PFSK-1 (cell line): ENCODE data around the gene TMEM143.
A peak's percentile ranks its signal among the peaks of the same experiment; 100 is the strongest.

Experiments used
- FOXP2 ChIP-seq: optimal IDR thresholded peaks from 2 replicates; pipeline ENCODE3; 2011; ENCODE audit warnings: borderline replicate concordance, control low read depth, inconsistent platforms; ENCODE audit not compliant: insufficient read depth; ENCODE audit errors: extremely low read length, extremely low read depth
- POLR2AphosphoS5 ChIP-seq: IDR thresholded peaks from 2 replicates; pipeline ENCODE4 v1.6.1; 2012; ENCODE audit warnings: low read depth, mild to moderate bottlenecking, control low read depth, low read length, moderate library complexity
- SIN3A ChIP-seq: IDR thresholded peaks from 2 replicates; pipeline ENCODE4 v1.6.1; 2012; ENCODE audit warnings: mild to moderate bottlenecking, low read length, moderate library complexity, borderline replicate concordance; ENCODE audit not compliant: insufficient read depth
- TAF1 ChIP-seq: IDR thresholded peaks from 2 replicates; pipeline ENCODE4 v1.6.1; 2012; ENCODE audit warnings: low read length, control low read depth, borderline replicate concordance; ENCODE audit not compliant: insufficient read depth
- TF ChIP-seq, protein P1 (sequence below), 2 experiments: IDR thresholded peaks; 2 replicates each; pipeline versions ENCODE4 v1.6.1 to v1.8.0; 2011 to 2012; ENCODE audit warnings: low read depth in 2 of 2, low read length in 2 of 2, control low read depth in 1 of 2, inconsistent platforms in 1 of 2, mild to moderate bottlenecking in 1 of 2, moderate library complexity in 1 of 2; ENCODE audit not compliant: insufficient read depth in 1 of 2

The TMEM143 gene

DNA sequence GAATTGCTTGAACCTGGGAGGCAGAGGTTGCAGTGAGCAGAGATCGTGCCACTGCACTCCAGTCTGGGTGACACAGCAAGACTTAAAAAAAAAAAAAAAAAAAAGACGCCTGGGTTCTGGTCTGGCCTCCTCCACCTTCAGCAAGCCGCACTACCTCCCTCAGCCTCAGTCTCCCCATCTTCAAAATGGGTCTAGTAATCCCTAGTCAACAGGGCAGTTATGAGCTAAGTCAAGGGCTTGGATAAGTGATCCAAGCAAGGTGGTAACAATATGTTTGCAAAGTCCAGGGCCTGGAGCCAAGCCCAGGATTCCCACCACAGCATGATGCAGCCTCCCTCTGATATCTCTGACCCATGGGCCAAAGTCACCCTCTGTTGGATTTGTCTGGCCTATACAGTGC, 23.2 kb upstream of the TMEM143 start:
- TF ChIP-seq POLR2AphosphoS5 = no peak
- no peak for TF ChIP-seq FOXP2
- TF ChIP-seq, protein P1, sequence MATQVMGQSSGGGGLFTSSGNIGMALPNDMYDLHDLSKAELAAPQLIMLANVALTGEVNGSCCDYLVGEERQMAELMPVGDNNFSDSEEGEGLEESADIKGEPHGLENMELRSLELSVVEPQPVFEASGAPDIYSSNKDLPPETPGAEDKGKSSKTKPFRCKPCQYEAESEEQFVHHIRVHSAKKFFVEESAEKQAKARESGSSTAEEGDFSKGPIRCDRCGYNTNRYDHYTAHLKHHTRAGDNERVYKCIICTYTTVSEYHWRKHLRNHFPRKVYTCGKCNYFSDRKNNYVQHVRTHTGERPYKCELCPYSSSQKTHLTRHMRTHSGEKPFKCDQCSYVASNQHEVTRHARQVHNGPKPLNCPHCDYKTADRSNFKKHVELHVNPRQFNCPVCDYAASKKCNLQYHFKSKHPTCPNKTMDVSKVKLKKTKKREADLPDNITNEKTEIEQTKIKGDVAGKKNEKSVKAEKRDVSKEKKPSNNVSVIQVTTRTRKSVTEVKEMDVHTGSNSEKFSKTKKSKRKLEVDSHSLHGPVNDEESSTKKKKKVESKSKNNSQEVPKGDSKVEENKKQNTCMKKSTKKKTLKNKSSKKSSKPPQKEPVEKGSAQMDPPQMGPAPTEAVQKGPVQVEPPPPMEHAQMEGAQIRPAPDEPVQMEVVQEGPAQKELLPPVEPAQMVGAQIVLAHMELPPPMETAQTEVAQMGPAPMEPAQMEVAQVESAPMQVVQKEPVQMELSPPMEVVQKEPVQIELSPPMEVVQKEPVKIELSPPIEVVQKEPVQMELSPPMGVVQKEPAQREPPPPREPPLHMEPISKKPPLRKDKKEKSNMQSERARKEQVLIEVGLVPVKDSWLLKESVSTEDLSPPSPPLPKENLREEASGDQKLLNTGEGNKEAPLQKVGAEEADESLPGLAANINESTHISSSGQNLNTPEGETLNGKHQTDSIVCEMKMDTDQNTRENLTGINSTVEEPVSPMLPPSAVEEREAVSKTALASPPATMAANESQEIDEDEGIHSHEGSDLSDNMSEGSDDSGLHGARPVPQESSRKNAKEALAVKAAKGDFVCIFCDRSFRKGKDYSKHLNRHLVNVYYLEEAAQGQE (IDR thresholded peaks at IDR 0.05; ENCODE audit: insufficient read depth in 1 of 2, low read depth in 2 of 2, low read length in 2 of 2) = no peak
- TF ChIP-seq TAF1 = no peak
- no peak for TF ChIP-seq SIN3A

DNA sequence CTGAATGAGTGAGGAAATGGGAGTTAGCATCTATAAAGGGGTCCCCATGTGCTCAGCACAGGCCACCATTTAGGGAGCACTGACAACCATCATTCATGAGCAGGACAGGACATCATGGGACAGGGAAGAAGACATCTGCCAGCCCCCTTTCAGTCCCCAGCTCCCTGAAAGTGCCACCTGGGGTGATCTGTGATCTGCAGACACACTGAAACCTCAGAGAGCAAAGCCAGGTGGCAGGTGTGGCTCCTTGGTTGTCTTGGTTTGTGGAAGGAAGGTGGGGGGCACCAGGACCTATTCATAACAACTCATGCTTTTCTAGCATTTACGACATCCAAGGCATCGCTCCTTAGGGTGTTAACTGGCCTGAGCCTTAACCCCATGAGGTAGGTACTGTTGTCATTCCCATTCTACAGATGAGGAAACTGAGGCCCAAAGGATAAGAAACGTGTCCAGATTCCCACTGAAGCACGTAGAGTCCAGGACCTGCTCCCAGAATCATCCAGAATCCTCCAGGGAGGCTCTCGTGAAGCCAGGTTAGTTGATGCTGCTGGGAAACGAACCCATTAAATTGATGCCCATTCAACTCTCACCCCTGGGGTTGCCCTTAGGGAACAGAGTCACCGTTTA, 21.8 kb upstream of the TMEM143 start:
- TF ChIP-seq SIN3A (no peak), TAF1 (no peak), POLR2AphosphoS5 (no peak), FOXP2 (no peak)
- TF ChIP-seq, protein P1 (IDR thresholded peaks at IDR 0.05; ENCODE audit: insufficient read depth in 1 of 2, low read depth in 2 of 2, low read length in 2 of 2) = no peak

- TF ChIP-seq FOXP2 (no peak), TAF1 (no peak), SIN3A (no peak), POLR2AphosphoS5 (no peak)
- TF ChIP-seq, protein P1 (IDR thresholded peaks at IDR 0.05; ENCODE audit: insufficient read depth in 1 of 2, low read depth in 2 of 2, low read length in 2 of 2) = no peak
Observed at GRCh38 chr19:48382286-48382685, 18.5 kb upstream of the TMEM143 start.

GRCh38 chr19:48381178-48381950, 17.6 kb upstream of the TMEM143 start:
- TF ChIP-seq FOXP2 (no peak), TAF1 (no peak), POLR2AphosphoS5 (peak; percentile 42; the same call in 1 of the 2 replicates)
- TF ChIP-seq, protein P1 (IDR thresholded peaks at IDR 0.05; ENCODE audit: insufficient read depth in 1 of 2, low read depth in 2 of 2, low read length in 2 of 2) = no peak

DNA sequence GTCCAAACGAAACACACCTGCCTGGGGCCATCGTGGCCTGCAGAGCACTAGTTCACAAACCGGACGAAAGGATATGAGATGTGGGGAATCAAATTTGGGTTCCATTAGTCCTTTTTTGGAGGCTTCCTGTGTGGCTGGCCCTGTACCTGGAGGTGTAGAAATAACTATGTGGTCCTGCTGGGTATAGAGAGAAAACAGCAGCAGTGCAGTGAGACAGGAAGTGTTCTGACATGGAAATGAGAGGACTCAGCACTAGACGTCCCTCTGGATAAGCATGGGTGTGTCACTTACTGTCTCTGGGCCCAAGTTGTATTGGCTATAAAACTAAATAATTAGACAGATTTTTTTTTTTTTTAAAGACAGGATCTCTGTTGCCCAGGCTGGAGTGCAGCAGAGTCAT, 15.3 kb upstream of the TMEM143 start:
- no peak for TF ChIP-seq TAF1
- TF ChIP-seq POLR2AphosphoS5 = no peak
- TF ChIP-seq, protein P1 (IDR thresholded peaks at IDR 0.05; ENCODE audit: insufficient read depth in 1 of 2, low read depth in 2 of 2, low read length in 2 of 2) = no peak
- TF ChIP-seq SIN3A = no peak
- TF ChIP-seq FOXP2 = no peak
